Activated CD4-positive, alpha-beta T cell treated with anti-CD3 and anti-CD28 coated beads, Interleukin-2, Interleukin-6, amounts not matched to agents 100 ng/mL and 50 ng/mL, durations not matched to agents 16 hours and 8 hours (primary cell): ENCODE results near the gene PPP1CA.

Experiments used
- DNase-seq: peaks from one replicate; pipeline ENCODE4 v3.0.0-alpha.2; 2020

Gene PPP1CA

GRCh38 chr11:67379061-67380058 lies 22.3 kb downstream of the PPP1CA start:
- no peak for DNase-seq

DNA sequence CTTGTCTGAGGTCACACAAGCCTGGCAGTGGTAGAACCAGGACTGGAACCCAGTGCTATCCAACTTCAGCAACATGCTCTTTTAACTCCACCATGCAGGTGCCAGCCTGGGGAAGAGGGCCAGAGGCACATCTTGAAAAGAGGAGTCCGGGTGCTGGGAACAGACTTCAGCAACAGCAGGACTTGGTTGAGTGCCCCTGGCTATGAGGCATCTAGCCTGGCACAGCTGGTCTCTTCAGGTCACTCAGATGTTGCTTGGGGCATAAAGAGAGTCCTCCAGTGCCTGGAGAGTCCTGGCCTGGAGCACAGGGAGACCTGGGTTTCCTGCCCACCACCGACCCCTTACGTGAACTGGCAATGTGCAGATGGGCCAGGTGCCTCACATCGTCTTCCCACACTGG lies 23.1 kb downstream of the PPP1CA start:
- no peak for DNase-seq

- no peak for DNase-seq
Observed at GRCh38 chr11:67376873-67377808, 24.5 kb downstream of the PPP1CA start.

DNA sequence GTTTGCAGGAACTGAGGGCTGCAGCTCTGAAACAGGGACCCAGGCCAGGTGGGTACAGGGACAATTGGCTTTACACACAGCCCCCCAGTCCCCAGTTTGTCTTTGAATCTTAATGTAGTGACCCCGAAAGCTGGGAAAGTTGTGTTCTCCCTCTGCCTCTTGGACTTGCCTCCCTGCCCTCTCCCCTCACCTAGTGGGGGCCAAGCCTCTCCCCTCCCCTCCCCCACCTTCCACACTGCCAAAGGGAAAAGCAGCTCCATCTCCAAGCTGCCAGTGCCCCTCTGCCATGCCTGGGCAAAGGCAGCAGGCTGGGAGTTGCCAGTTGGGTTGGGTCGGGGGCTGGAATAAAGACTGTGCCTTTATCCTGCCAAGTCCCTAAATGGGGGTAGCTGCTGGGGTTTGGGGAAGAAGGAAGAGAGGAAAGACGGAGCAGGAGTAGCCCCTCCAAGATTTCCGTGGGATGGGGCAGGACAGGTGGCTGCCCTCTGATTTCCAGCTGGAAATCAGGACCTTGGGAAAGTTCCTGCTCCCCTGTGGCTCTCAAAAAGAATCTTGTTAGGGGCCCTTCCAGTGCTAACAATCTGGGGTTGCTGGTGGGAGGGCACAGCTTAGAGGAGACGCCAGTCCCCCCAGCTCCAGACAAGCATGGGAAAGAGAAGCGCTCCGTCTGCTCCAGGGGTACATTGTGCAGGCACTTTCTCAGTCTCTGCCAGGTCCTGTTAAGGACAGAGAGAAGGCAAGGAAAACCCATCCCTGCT lies 25.4 kb downstream of the PPP1CA start:
- no peak for DNase-seq

GRCh38 chr11:67375320-67376055 lies 26.2 kb downstream of the PPP1CA start:
- DNase-seq = no peak

GRCh38 chr11:67374571-67375281 lies 26.9 kb downstream of the PPP1CA start:
- no peak for DNase-seq

DNA sequence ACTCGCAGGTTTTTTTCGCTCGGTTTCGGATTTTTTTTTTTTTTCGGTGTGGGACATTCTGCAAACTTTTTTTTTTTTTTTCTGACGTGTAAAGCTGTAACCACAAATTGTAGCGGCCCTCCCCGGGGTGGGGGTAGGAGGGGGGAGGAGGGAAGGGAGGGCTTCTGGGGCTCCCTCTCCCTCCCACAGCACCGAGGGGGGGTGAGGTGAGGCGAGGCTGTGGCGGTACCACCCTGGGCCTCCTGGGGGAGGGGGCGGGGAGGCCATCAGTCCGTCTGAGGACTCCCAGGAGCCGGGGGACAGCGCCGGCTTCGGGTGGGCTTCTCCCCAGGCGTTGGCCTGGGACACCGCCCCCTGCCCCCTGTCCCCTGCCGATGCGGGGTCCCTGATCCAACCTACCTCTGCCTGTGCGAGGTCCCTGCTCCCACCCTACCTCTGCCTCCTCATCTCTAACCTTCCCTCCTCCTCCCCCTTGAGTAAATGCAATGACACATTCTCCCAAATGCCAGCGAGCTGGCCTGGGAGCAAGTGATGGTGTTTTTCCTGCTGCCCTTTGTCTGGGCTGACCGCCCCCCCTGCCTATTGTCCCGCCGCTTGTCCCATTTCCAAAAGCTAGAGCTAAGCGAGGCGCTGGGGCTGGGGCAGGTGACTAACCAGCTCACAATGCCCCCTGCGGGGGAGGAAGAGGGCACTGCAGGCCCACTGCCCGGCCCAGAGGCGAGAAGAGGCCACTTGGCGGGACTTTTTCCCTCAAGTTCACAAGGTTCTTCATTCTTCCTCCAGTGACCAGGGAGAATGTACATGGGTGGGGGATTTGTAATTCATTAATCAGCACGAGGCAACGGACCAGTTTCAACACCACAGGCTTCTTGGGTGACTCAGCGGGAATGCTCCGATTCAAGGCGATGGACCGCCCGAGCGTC lies 27.7 kb downstream of the PPP1CA start:
- peak; percentile 45 for DNase-seq

- no peak for DNase-seq
Observed at GRCh38 chr11:67372993-67373647, 28.5 kb downstream of the PPP1CA start, which contains the start of gene CLCF1. TSS of gene CLCF1 (minus strand) at chr11:67373598. CDS start at chr11:67373539, 59 bp downstream.

DNA sequence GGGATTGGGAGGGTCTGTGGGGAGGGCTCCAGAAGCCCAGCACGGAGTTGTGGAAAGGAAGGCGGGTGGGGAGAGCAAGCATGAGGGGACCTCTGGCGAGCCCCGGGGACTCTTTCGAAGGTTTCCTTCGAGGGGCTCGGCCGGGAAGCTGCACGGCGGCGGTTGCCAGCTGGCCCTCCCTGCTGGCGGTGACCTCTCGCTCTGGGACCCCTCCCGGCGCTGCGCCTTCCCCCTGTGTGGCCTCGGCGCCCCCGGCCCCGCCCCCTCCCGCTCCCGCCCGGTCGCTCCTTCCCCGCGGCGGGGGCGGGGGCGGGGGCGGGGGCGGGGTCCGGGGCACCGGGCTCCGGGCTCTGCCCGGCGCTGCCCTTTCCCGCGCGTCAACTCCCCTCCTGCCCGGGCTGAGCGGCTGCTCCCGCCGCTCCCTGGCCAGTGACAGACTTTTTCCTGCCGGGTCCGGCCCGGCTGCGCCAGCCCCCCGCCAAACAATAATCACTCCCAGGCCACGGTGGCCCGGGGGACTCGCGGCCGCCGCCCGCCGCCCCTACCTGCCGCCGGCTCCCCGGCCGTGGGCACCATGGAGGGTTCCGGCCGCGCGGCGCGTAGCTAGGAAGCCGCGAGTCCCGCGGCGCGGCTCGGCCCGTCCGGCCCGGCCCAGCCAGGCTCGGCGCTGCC lies 29.2 kb downstream of the PPP1CA start:
- DNase-seq = no peak

DNA sequence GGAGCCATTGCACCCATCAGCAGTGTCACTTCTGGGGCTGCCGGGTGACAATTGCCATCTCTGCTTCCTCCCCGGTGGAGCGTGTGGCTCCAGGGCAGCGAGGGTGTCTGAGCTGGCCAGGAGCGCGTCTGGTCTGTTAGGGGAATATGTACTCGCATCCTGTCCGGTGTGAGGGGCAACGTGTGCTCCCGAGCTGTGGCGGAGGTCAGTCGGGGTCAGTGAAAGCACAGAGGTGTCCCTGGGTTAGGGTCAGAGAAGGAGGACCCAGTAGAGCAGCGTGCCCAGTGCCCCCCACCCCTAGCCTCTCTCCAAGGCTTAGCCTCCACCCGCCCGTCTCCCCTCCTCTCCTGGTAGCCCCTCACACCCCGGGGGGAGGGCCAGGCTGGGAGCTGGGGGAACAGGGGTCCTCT lies 29.7 kb downstream of the PPP1CA start:
- no peak for DNase-seq

- no peak for DNase-seq
Observed at GRCh38 chr11:67371189-67371910, 30.3 kb downstream of the PPP1CA start.

DNA sequence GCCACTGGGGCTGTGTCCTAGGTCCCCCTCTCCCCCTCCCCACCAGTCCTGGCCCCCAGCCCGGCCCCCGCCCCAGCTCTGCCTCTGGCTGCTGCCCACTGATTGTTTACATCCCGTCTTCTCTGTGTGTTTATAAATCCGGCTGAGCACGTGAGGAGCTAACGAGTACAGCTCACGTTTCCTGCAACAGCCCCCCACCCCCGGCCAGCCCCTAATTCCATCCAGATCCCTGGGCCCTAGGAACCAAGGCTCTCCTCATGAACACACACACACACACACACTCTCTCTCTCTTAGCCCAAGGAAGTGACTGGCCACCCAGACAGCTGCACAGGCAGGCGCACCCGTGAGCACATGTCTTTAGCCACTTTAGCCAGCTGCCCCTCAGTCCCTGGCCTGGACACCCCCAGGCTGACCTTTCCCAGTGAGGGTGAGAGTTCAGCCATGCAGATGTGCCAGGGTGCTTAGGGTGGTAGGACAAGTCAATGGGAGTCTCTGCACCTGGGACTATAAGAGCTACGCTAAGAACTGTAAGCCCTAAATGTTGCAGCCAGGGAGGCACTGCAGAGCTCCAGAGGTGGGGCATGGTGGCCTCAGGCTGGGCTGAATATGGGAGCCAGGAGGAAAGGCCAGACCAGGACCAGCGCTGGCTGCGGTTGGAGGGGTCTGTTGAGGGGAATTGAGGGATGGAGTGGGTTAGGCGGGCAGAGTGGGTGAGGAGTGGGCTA lies 31.1 kb downstream of the PPP1CA start:
- DNase-seq = no peak

GRCh38 chr11:67369801-67370284 lies 31.8 kb downstream of the PPP1CA start:
- no peak for DNase-seq

- no peak for DNase-seq
Observed at GRCh38 chr11:67369275-67369674, 32.4 kb downstream of the PPP1CA start.

DNA sequence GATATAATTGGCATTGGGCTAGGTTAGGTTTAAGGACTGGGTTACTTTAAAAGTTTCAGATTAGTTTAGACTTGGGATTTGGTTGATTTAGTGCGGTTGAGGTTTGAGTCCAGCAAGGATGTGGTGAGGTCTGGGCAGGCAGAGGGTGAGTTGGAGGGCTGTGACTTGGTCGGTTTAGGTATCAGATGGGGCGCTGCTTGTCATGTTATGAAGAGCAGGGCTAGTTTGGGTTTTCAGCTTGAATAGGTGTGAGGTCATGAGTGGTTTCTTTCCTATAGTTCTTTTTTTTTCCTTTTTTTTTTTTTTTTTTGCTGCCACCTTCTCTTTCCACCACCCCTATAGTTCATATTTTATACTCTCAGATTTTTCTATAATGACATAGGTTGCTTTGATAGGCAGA lies 33.0 kb downstream of the PPP1CA start:
- DNase-seq = peak; percentile 70

DNA sequence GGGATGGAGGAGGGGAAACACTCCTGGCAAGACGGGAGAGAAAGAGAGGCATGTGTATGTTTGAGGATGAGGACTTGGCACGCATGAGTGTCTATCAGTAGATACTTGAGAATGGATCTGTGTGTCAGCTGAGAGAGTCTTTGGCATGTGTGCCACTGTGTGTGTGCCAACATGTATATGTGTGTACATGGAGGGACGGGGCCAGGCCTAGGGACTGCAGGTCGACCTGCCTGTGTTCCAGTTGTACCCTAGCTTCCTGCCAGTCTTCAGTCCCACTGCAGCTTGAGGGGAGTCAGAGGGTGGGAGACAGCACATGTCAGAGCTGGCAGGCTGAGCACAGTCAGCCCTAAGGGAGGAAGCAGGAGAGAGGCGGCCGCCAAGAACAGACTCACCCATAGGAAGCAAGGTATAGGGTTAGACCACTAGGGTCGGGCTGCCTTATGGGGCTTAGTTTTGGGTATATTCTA lies 33.9 kb downstream of the PPP1CA start:
- no peak for DNase-seq
